Measurements from ENCODE around the gene COIL. TPM values are rescaled to one million over a fixed set of nuclear protein-coding genes. Genes with fewer than 3 reads are reported as not detected.

Gene COIL
- total RNA-seq, 1 donor from 2014 or later: 8.2 TPM

- peaks cover 50% of the 10 kb centered on the region for H3K36me3 ChIP-seq
- no peak overlapping the region for H3K27ac ChIP-seq (replicated peaks)
- H3K9me3 ChIP-seq (replicated peaks): peaks cover 20% of the 10 kb centered on the region
- no peak for DNase-seq
- H3K27me3 ChIP-seq (ENCODE audit: low read depth): no peaks in the 10 kb centered on the region
- no peak for TF ChIP-seq CTCF (IDR thresholded peaks at IDR 0.05; ENCODE audit: borderline replicate concordance)
- H3K4me1 ChIP-seq: peaks cover 9% of the 10 kb centered on the region
- no peak overlapping the region for H3K4me3 ChIP-seq
- intact Hi-C loops (cut with micrococcal nuclease): no loop called here
Measured at GRCh38 chr17:56933868-56934267, 27.0 kb downstream of the COIL start.

GRCh38 chr17:56933151-56933745 is 27.6 kb downstream of the COIL start:
- DNase-seq: no peak
- Histone ChIP-seq H3K9me3 (replicated peaks) (peaks cover 20% of the 10 kb centered on the region), H3K27me3 (ENCODE audit: low read depth) (no peaks in the 10 kb centered on the region), H3K36me3 (peaks cover 43% of the 10 kb centered on the region), H3K27ac (replicated peaks) (no peak overlapping the region), H3K4me3 (no peak overlapping the region), H3K4me1 (peaks cover 5% of the 10 kb centered on the region)
- no peak for TF ChIP-seq CTCF (IDR thresholded peaks at IDR 0.05; ENCODE audit: borderline replicate concordance)
- intact Hi-C loops (cut with micrococcal nuclease): no loop called here

GRCh38 chr17:56930739-56931337 is 30.0 kb downstream of the COIL start:
- H3K4me1 ChIP-seq: no peaks in the 10 kb centered on the region
- peaks cover 20% of the 10 kb centered on the region for H3K9me3 ChIP-seq (replicated peaks)
- TF ChIP-seq CTCF (IDR thresholded peaks at IDR 0.05; ENCODE audit: borderline replicate concordance): no peak
- DNase-seq: no peak
- no peaks in the 10 kb centered on the region for H3K27me3 ChIP-seq (ENCODE audit: low read depth)
- peaks cover 22% of the 10 kb centered on the region for H3K36me3 ChIP-seq
- intact Hi-C loops (cut with micrococcal nuclease): no loop called here
- H3K27ac ChIP-seq (replicated peaks): no peak overlapping the region
- H3K4me3 ChIP-seq: no peak overlapping the region

GRCh38 chr17:56929362-56929969 is 31.4 kb downstream of the COIL start:
- intact Hi-C loops (cut with micrococcal nuclease): no loop called here

GRCh38 chr17:56928586-56928985 is 32.3 kb downstream of the COIL start:
- Histone ChIP-seq H3K4me1 (no peaks in the 10 kb centered on the region), H3K36me3 (peaks cover 5% of the 10 kb centered on the region), H3K9me3 (replicated peaks) (peaks cover 20% of the 10 kb centered on the region), H3K27ac (replicated peaks) (no peak overlapping the region), H3K27me3 (ENCODE audit: low read depth) (no peaks in the 10 kb centered on the region), H3K4me3 (no peak overlapping the region)
- intact Hi-C loops (cut with micrococcal nuclease): no loop called here
- DNase-seq: no peak
- no peak for TF ChIP-seq CTCF (IDR thresholded peaks at IDR 0.05; ENCODE audit: borderline replicate concordance)

More at GRCh38 chr17:56929362-56929969, 31.4 kb downstream of the COIL start:
- no peak for DNase-seq
- no peaks in the 10 kb centered on the region for H3K27me3 ChIP-seq (ENCODE audit: low read depth)
- H3K4me3 ChIP-seq: no peak overlapping the region
- TF ChIP-seq CTCF (IDR thresholded peaks at IDR 0.05; ENCODE audit: borderline replicate concordance): no peak
- H3K36me3 ChIP-seq: peaks cover 13% of the 10 kb centered on the region
- no peak overlapping the region for H3K27ac ChIP-seq (replicated peaks)
- peaks cover 20% of the 10 kb centered on the region for H3K9me3 ChIP-seq (replicated peaks)
- H3K4me1 ChIP-seq: no peaks in the 10 kb centered on the region
